ENCODE results near the gene GPC3. TPM values are rescaled to one million over a fixed set of nuclear protein-coding genes. Genes with fewer than 3 reads are reported as not detected.

The GPC3 gene
- total RNA-seq, 1 donor from 2014 or later, result 4.2 TPM

GRCh38 chrX:133490955-133491354 lies 494.4 kb downstream of the GPC3 start:
- no peak for TF ChIP-seq CTCF (IDR thresholded peaks at IDR 0.05; ENCODE audit: partially characterized antibody, unreplicated experiment)
- H3K27me3 Mint-ChIP-seq (ENCODE audit: unreplicated experiment), result no peaks in the 10 kb centered on the region
- H3K4me1 Mint-ChIP-seq (ENCODE audit: low read depth, unreplicated experiment), result no peaks in the 10 kb centered on the region
- no peaks in the 10 kb centered on the region for H3K9me3 Mint-ChIP-seq (ENCODE audit: unreplicated experiment)
- no peak overlapping the region for H3K27ac Mint-ChIP-seq (ENCODE audit: unreplicated experiment)
- H3K4me3 Mint-ChIP-seq (ENCODE audit: unreplicated experiment), result no peak overlapping the region
- no peak for DNase-seq
- H3K36me3 Mint-ChIP-seq (ENCODE audit: unreplicated experiment), result no peaks in the 10 kb centered on the region

All from glutamatergic neuron (in vitro differentiated cells).